HCT116 (cell line): Measurements from ENCODE around the gene C11orf98. TPM values are rescaled to one million over a fixed set of nuclear protein-coding genes. Genes with fewer than 3 reads are reported as not detected.

ENCODE experiments used
- total RNA-seq: library from RNA; stranded (reverse); gene quantifications from one replicate; pipeline ENCODE4 v1.2.1, GENCODE V29; 2021; ENCODE audit not compliant: unreplicated experiment

The C11orf98 gene
- total RNA-seq, 1 experiment from 2014 or later = 121 TPM

Other genes starting within 250 kb of the C11orf98 start
- 2.0 TPM for gene SCGB1A1, start 246.2 kb downstream of the C11orf98 start, total RNA-seq
- 239 TPM for gene AHNAK, start 118.4 kb downstream of the C11orf98 start, total RNA-seq
- gene EEF1G, start 91.3 kb downstream of the C11orf98 start, total RNA-seq = 1,901 TPM
- gene TUT1, start 73.7 kb downstream of the C11orf98 start, total RNA-seq = 49.0 TPM
- 98.9 TPM for gene MTA2, start 63.3 kb downstream of the C11orf98 start, total RNA-seq
- 124 TPM for gene EML3, start 52.4 kb downstream of the C11orf98 start, total RNA-seq
- gene ROM1, start 52.0 kb downstream of the C11orf98 start, total RNA-seq = 2.7 TPM
- 51.2 TPM for gene B3GAT3, start 43.2 kb downstream of the C11orf98 start, total RNA-seq
- 410 TPM for gene GANAB, start 18.6 kb downstream of the C11orf98 start, total RNA-seq
- gene INTS5, start 11.9 kb downstream of the C11orf98 start, total RNA-seq = 29.1 TPM
- gene CSKMT, start 102 bp upstream of the C11orf98 start, total RNA-seq = 63.5 TPM
- 17.9 TPM for gene UQCC3, start 6.5 kb upstream of the C11orf98 start, total RNA-seq
- 14.7 TPM for gene LBHD1, start 7.1 kb upstream of the C11orf98 start, total RNA-seq
- 94.2 TPM for gene UBXN1, start 13.9 kb upstream of the C11orf98 start, total RNA-seq
- gene LRRN4CL, start 24.3 kb upstream of the C11orf98 start, total RNA-seq = 0.71 TPM
- gene BSCL2, start 42.2 kb upstream of the C11orf98 start, total RNA-seq = 62.0 TPM
- gene GNG3, start 42.5 kb upstream of the C11orf98 start, total RNA-seq = not detected
- 45.8 TPM for gene HNRNPUL2, start 62.2 kb upstream of the C11orf98 start, total RNA-seq
- 33.3 TPM for gene TTC9C, start 63.3 kb upstream of the C11orf98 start, total RNA-seq
- 11.3 TPM for gene ZBTB3, start 89.0 kb upstream of the C11orf98 start, total RNA-seq
- 109 TPM for gene POLR2G, start 96.4 kb upstream of the C11orf98 start, total RNA-seq
- 24.2 TPM for gene TAF6L, start 106.2 kb upstream of the C11orf98 start, total RNA-seq
- gene TMEM179B, start 122.2 kb upstream of the C11orf98 start, total RNA-seq = 51.6 TPM
- gene TMEM223, start 126.8 kb upstream of the C11orf98 start, total RNA-seq = 18.4 TPM
- gene NXF1, start 140.2 kb upstream of the C11orf98 start, total RNA-seq = 55.5 TPM
- 29.5 TPM for gene STX5, start 166.8 kb upstream of the C11orf98 start, total RNA-seq
- gene TEX54, start 167.6 kb upstream of the C11orf98 start, total RNA-seq = not detected
- 111 TPM for gene WDR74, start 174.4 kb upstream of the C11orf98 start, total RNA-seq
- gene SLC3A2, start 215.7 kb upstream of the C11orf98 start, total RNA-seq = 418 TPM